GM18907 (cell line): ENCODE results near the gene CASZ1.

ENCODE experiments used
- ATAC-seq: cut with Tn5 transposase; IDR thresholded peaks from one replicate; pipeline ENCODE4 v1.9.1; 2021; ENCODE audit warnings: mild to moderate bottlenecking, moderate library complexity; ENCODE audit not compliant: unreplicated experiment

The CASZ1 gene

GRCh38 chr1:10676963-10677362 lies 119.5 kb downstream of the CASZ1 start:
- no peak for ATAC-seq

DNA sequence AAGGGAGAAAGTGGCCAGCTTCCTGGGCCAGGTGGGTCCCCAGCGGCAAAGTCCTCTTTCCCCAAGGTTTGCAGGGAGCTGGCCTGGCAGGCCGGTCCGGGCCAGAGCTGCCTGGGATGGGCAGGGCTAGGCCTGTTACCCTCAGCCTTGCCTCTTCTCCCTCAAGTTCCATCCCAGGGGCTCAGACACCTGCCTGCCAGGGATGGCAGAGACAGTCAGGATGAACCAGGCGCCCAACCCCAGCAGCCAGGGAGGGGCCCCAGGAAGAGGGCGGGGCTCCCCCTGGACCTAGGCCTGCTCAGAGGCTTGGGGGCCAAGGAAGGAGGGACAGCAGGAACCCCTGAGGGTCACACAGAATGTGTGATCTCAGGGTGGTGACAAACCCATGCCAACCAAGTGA lies 120.6 kb downstream of the CASZ1 start:
- no peak for ATAC-seq

DNA sequence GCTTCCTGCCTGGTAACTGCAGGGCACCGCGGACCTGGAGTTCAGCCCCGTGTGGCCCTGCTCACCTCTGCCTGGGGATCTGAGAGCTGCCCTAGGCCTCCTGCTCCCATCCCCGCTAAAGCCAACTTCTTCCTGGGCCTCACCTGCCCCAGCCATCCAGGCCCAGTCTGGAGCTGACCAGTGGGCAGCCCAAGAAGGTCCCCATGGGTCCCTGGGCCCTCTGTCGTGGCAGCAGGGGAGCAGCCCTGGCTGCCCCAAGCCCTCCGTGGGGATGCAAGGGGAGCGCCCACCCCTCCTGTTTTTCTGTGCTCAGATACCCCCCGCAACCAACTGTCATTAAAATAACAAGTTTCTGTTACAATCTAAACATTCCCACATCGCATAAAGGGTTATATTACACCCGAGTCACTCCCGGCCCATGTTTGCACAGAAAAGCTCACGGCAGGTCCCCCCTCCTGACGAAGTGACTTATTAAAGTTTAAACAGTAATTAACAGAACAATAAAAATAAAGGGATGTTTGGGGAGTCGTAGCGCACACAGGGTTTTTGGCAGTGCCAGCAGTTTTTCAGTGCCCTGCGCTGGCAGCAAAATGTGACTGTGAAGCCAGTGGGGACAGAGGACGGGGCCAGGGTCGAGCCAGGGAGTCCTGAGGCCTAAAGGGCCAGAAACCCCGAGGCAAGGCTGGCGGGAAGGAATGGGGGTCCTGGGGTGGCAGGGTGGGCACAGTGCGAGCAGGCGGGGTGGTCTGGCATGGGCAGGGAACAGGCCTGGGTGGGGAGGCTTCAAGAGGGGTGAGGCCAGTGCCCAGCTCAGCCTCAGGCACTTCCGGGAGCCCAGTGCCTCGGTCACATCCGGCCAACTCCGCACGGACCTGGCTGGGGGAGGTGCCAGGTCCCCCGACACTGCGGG lies 121.5 kb downstream of the CASZ1 start:
- no peak for ATAC-seq

- no peak for ATAC-seq
Measured at GRCh38 chr1:10674222-10674621, 122.2 kb downstream of the CASZ1 start.

DNA sequence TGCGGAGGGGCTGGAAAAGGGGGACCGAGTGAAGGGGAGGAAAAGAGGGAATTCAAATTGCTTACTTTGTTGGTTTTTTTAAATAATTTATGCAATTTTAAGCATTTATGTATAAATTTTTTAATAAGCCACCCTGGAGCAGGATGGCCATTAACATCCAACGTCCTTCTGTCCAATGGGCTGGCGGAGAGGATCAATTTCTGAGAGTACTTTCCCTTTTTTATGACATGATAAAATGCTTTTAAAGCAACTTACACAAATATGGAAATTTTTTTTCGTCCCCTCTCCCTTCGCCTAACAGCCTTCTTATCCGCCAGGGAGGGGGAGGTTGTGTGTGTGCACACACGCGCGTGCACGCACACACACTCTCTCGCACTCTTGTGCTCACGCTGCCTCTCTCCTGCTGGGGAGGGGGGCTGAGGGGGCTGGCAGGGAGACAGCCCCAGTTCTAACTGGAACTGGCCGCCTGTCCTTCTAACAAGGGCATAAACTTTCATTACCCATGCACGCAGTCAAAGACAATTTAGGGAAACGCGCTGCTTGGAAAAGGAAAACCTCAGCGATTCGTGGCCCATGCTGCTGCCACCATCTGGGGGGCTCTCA lies 123.2 kb downstream of the CASZ1 start:
- ATAC-seq = no peak

- ATAC-seq = no peak
Measured at GRCh38 chr1:10672343-10673050, 123.9 kb downstream of the CASZ1 start.

DNA sequence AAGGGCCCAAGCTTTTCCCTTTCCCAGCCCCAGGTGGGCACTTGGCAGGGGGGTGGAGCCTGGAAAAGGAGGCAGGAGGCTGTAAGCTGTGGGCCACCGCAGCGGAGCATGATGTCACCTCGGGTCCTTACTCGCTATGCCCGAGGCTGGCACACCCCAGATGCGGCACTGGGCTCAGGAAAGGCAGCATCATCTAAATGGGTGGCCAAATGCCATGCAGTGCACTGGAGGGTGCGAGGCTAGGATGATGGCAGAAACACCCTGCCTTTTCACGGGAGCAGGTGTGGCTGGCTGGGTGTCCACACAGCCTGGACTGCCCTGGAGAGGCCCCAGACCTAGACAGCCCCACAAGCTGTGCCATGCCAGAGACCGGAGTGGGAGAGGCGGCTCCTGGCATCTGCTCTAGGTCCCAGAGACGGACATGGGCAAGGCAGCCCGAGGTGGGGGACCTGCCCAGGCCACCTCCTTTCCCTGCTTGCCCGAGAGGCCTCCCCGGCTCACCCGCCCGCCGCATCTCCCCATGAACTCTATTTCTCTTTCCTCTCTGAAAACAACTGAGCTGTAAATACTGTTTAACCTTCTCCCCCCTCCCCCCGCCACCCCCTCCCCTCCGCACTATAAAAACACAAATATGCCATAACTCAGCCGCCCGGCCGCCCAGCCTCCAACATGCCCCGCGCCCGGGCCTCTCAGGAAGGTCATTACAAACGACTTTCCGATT lies 124.7 kb downstream of the CASZ1 start:
- ATAC-seq = no peak

GRCh38 chr1:10671090-10671489 lies 125.4 kb downstream of the CASZ1 start:
- no peak for ATAC-seq

- no peak for ATAC-seq
Measured at GRCh38 chr1:10670190-10670589, 126.3 kb downstream of the CASZ1 start.

- no peak for ATAC-seq
Measured at GRCh38 chr1:10669570-10669969, 126.9 kb downstream of the CASZ1 start.

GRCh38 chr1:10667861-10668761 lies 128.3 kb downstream of the CASZ1 start:
- ATAC-seq = no peak

GRCh38 chr1:10665930-10666850 lies 130.3 kb downstream of the CASZ1 start:
- ATAC-seq = no peak

GRCh38 chr1:10665226-10665625 lies 131.2 kb downstream of the CASZ1 start:
- ATAC-seq = no peak

DNA sequence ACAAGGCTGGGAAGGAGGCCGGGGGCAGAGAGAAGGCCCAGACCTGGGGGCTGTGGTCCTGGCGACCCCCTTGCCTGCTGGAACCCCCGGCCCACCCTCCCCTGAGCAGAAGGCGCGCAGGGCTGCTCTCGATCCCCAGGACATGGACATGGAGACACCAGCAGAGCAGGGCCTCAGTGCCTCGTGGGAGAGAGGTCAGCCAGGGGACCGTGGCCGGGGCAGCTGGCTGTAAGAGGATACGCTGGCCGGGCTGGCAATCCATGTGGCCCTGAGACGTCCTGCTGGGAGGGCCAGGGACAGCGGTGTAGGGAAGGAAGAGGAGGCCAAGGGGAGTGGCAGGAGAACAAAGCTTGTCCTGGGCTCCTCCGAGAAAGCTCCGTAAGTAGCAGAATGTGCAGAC lies 132.2 kb downstream of the CASZ1 start:
- ATAC-seq = no peak

DNA sequence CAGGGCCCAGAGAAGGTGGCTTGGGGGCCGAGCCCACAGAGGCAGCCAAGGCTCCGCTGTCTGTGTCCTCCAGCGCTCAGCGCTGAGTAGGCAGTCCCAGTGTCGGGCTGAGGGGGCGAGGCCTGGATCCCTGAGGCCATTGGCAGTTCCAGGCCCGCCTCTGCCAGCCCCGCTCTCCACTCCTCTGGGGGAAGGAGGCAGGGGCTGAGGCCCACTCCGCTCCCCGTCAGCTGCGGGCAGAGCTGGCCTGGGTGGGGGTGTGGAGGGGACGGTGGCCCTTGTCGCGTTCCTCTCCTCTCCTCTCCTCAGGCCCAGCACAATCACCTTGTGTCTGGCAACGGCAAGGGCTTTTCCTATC lies 132.8 kb downstream of the CASZ1 start:
- ATAC-seq = no peak

- no peak for ATAC-seq
Measured at GRCh38 chr1:10662824-10663677, 133.4 kb downstream of the CASZ1 start.

GRCh38 chr1:10662090-10662688 lies 134.3 kb downstream of the CASZ1 start:
- ATAC-seq = no peak

GRCh38 chr1:10661453-10661852 lies 135.0 kb downstream of the CASZ1 start:
- no peak for ATAC-seq
